ENCODE data around the gene PTPRH. TPM values are rescaled to one million over a fixed set of nuclear protein-coding genes. Genes with fewer than 3 reads are reported as not detected.

PTPRH gene
- polyA plus RNA-seq, 1 of the 3 experiments (the other 2 are of a cell fraction), result 1.1 TPM

DNA sequence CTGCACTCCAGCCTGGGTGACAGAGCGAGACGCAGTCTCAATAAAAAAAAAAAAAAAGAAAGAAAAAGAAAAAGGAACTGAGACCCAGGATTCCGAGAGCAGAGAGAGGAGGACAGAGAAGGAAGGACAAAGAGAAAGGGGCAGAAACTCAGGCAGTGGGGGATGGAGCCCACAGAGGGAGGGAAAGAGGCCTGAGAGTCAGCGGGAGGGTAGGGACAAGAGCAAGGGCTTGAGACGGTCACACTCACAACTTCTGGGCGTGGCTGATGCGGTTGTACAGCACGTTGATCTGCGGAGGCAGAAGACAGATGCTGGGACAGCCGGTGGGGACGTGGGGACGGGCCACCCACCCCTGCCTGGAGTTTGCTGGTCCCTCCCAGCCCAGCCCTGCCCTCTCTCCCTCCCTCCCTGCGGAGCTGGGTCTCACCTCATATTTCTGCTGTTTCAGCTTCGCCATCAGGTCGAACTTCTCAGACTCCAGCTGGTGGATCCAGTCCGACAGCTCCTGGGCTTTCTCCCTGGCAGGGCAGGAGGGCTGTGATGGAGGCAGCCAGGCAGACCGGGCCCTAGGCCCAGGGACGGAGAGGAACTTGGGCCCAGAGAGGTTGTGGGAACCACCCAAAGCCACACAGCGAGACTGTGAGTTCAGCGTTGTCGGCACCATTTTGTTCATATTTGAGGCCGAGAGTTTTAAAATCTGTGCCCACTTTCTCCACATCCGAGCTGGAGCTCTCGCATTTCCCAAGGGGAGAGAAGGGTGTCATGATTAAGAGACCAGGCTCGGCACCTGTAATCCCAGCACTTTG is 75.5 kb downstream of the PTPRH start:
- TF ChIP-seq TEAD4 (IDR thresholded peaks at IDR 0.05; ENCODE audit: borderline replicate concordance, insufficient read depth), result no peak
- TF ChIP-seq, protein P1, sequence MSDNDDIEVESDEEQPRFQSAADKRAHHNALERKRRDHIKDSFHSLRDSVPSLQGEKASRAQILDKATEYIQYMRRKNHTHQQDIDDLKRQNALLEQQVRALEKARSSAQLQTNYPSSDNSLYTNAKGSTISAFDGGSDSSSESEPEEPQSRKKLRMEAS (IDR thresholded peaks at IDR 0.05; ENCODE audit: low read depth), result no peak
- Histone ChIP-seq H3K9me3 (no peaks in the 10 kb centered on the region), H2AFZ (ENCODE audit: low read depth) (no peak overlapping the region), H3K27me3 (ENCODE audit: insufficient read depth) (peaks cover 13% of the 10 kb centered on the region; the same call in 1 of the 2 replicates), H3K4me1 (ENCODE audit: control insufficient read depth in 1 of 2, insufficient read depth in 2 of 2, low read depth in 1 of 2, low read length in 1 of 2) (no peaks in the 10 kb centered on the region), H3K79me2 (ENCODE audit: insufficient read depth) (no peaks in the 10 kb centered on the region), H3K27ac (ENCODE audit: low read depth in 2 of 2, low read length in 1 of 2) (no peak overlapping the region), H3K4me2 (no peak overlapping the region), H3K36me3 (replicated peaks in 1 of 2; ENCODE audit: control insufficient read depth in 1 of 2, insufficient read depth in 2 of 2, low read length in 1 of 2) (no peaks in the 10 kb centered on the region), H3K4me3 (ENCODE audit: low read depth in 2 of 2, low read length in 1 of 2) (no peak overlapping the region), H3K9ac (no peak overlapping the region), H4K20me1 (ENCODE audit: insufficient read depth) (no peaks in the 10 kb centered on the region), H3K9me2 (no peaks in the 10 kb centered on the region), H3F3A (replicated peaks; ENCODE audit: insufficient read depth) (peaks cover 4% of the 10 kb centered on the region)
- no peak for DNase-seq
- ChIA-PET CTCF (interaction anchor here (1.3 to 3.2 kb wide), 7 partner anchors 8 to 253 kb away, joined by 3 to 37 read pairs (median 8); partner anchors contain the start of gene PPP1R12C), POLR2A (no interaction called here)
- 65% methylated on average over 14 of the region's 25 CpGs for WGBS (ENCODE audit: low lambda C conversion rate)

DNA sequence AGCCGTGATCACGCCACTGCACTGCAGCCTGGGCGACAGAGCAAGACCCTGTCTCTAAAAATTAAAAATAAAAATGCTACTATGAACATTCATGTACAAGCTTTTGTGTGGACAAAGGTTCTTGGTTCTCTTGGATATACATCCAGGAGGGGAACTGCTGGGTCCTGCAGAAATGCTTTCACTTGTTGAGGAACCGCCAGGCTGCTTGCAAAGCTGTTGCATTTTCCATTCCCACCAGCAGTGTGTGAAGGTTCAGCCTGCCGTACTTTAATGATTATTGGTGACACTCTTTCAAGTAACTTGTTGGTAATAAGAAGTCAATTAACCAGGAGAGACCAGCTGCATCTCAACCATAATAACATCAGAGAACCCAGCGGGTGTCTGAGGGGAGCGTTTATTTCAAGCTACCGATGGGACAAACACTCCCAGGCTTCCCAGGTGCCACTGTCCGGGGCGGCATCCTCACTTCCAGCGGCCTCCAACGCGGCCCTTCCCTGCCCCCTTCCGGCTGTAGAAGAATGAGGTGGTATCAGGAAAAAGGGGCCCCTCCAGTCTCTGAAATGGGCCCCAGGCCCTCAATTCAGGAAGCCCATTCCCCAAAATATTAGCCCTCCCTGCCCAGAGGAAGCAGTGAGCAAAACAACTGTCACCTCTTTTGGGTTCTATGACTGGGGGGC is 76.7 kb downstream of the PTPRH start:
- DNase-seq, result peak; percentile 56
- Histone ChIP-seq H2AFZ (ENCODE audit: low read depth) (no peak overlapping the region), H3F3A (replicated peaks; ENCODE audit: insufficient read depth) (peaks cover 4% of the 10 kb centered on the region), H3K4me3 (ENCODE audit: low read depth in 2 of 2, low read length in 1 of 2) (no peak overlapping the region), H3K27ac (ENCODE audit: low read depth in 2 of 2, low read length in 1 of 2) (no peak overlapping the region), H3K79me2 (ENCODE audit: insufficient read depth) (no peaks in the 10 kb centered on the region), H3K9me3 (no peaks in the 10 kb centered on the region), H3K4me2 (no peak overlapping the region), H3K4me1 (ENCODE audit: control insufficient read depth in 1 of 2, insufficient read depth in 2 of 2, low read depth in 1 of 2, low read length in 1 of 2) (no peaks in the 10 kb centered on the region), H4K20me1 (ENCODE audit: insufficient read depth) (no peaks in the 10 kb centered on the region), H3K27me3 (ENCODE audit: insufficient read depth) (peaks cover 13% of the 10 kb centered on the region; the same call in 1 of the 2 replicates), H3K9ac (no peak overlapping the region), H3K36me3 (replicated peaks in 1 of 2; ENCODE audit: control insufficient read depth in 1 of 2, insufficient read depth in 2 of 2, low read length in 1 of 2) (no peaks in the 10 kb centered on the region), H3K9me2 (no peaks in the 10 kb centered on the region)
- WGBS (ENCODE audit: low lambda C conversion rate), result 52% methylated on average over 14 of the region's 14 CpGs
- TF ChIP-seq, protein P2, sequence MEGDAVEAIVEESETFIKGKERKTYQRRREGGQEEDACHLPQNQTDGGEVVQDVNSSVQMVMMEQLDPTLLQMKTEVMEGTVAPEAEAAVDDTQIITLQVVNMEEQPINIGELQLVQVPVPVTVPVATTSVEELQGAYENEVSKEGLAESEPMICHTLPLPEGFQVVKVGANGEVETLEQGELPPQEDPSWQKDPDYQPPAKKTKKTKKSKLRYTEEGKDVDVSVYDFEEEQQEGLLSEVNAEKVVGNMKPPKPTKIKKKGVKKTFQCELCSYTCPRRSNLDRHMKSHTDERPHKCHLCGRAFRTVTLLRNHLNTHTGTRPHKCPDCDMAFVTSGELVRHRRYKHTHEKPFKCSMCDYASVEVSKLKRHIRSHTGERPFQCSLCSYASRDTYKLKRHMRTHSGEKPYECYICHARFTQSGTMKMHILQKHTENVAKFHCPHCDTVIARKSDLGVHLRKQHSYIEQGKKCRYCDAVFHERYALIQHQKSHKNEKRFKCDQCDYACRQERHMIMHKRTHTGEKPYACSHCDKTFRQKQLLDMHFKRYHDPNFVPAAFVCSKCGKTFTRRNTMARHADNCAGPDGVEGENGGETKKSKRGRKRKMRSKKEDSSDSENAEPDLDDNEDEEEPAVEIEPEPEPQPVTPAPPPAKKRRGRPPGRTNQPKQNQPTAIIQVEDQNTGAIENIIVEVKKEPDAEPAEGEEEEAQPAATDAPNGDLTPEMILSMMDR (IDR thresholded peaks at IDR 0.05), result peak; percentile 41
- TF ChIP-seq, protein P3, sequence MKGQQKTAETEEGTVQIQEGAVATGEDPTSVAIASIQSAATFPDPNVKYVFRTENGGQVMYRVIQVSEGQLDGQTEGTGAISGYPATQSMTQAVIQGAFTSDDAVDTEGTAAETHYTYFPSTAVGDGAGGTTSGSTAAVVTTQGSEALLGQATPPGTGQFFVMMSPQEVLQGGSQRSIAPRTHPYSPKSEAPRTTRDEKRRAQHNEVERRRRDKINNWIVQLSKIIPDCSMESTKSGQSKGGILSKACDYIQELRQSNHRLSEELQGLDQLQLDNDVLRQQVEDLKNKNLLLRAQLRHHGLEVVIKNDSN (IDR thresholded peaks at IDR 0.05; ENCODE audit: borderline replicate concordance, low read depth), result no peak
- peak; percentile 55 for TF ChIP-seq RAD21 (IDR thresholded peaks at IDR 0.05; ENCODE audit: low read length)
- TF ChIP-seq EP300 (IDR thresholded peaks at IDR 0.05; ENCODE audit: borderline replicate concordance in 1 of 2, low read depth in 1 of 2, low read length in 1 of 2), result no peak
- POLR2A ChIA-PET, result interaction anchor here (0.5 kb wide), 1 partner anchor 104 kb away, joined by 5 read pairs; no protein-coding TSS in a partner anchor
- CTCF ChIA-PET, result interaction anchor here (0.7 to 3.2 kb wide), 13 partner anchors 10 to 486 kb away, joined by 3 to 37 read pairs (median 4); partner anchors contain the start of gene PPP1R12C

Data from SK-N-SH (cell line).